ENCODE data around the gene MPP2. TPM values are rescaled to one million over a fixed set of nuclear protein-coding genes. Genes with fewer than 3 reads are reported as not detected.

Gene MPP2
- polyA plus RNA-seq, 1 of the 3 experiments (the other 2 are of a cell fraction) = 8.3 TPM

- no peak overlapping the region for H2AFZ ChIP-seq (ENCODE audit: low read depth)
- WGBS (ENCODE audit: low lambda C conversion rate) = 52% methylated on average over 4 of the region's 4 CpGs
- H3K79me2 ChIP-seq (ENCODE audit: insufficient read depth) = no peaks in the 10 kb centered on the region
- H3K4me3 ChIP-seq (ENCODE audit: low read depth in 2 of 2, low read length in 1 of 2) = no peak overlapping the region
- DNase-seq = no peak
- H3K9me3 ChIP-seq = no peaks in the 10 kb centered on the region
- no peak overlapping the region for H3K4me2 ChIP-seq
- H3K4me1 ChIP-seq (ENCODE audit: control insufficient read depth in 1 of 2, insufficient read depth in 2 of 2, low read depth in 1 of 2, low read length in 1 of 2) = no peaks in the 10 kb centered on the region; a peak in 1 of 4 replicates
- H3K9me2 ChIP-seq = no peaks in the 10 kb centered on the region
- H3K9ac ChIP-seq = no peak overlapping the region
- no peaks in the 10 kb centered on the region for H3K36me3 ChIP-seq (replicated peaks in 1 of 2; ENCODE audit: control insufficient read depth in 1 of 2, insufficient read depth in 2 of 2, low read length in 1 of 2)
- POLR2A ChIA-PET = no interaction called here
- no peaks in the 10 kb centered on the region for H3F3A ChIP-seq (replicated peaks; ENCODE audit: insufficient read depth)
- no peaks in the 10 kb centered on the region; the same call in 1 of the 2 replicates for H3K27me3 ChIP-seq (ENCODE audit: insufficient read depth)
- no peaks in the 10 kb centered on the region for H4K20me1 ChIP-seq (ENCODE audit: insufficient read depth)
- no peak overlapping the region for H3K27ac ChIP-seq (ENCODE audit: low read depth in 2 of 2, low read length in 1 of 2)
- TF ChIP-seq EZH2phosphoT487 (IDR thresholded peaks at IDR 0.05; ENCODE audit: borderline replicate concordance, low read depth) (no peak), FOXJ3 (CRISPR knock-in tag; IDR thresholded peaks at IDR 0.05) (no peak), RXRA (IDR thresholded peaks at IDR 0.05; ENCODE audit: borderline replicate concordance, low read depth) (no peak), RAD21 (IDR thresholded peaks at IDR 0.05; ENCODE audit: low read length) (no peak), USF2 (IDR thresholded peaks at IDR 0.05; ENCODE audit: borderline replicate concordance, low read depth, low read length) (no peak), RFX5 (IDR thresholded peaks at IDR 0.05; ENCODE audit: low read length) (no peak), REST (IDR thresholded peaks at IDR 0.05; ENCODE audit: low read depth, low read length) (no peak), MAX (IDR thresholded peaks at IDR 0.05; ENCODE audit: low read depth) (no peak), PBX3 (IDR thresholded peaks at IDR 0.05) (no peak)
- CTCF ChIA-PET = interaction anchor here (0.9 to 12.5 kb wide), 4 partner anchors 15 to 79 kb away, joined by 3 to 106 read pairs (median 6); partner anchors contain the start of gene CD300LG
Measured at GRCh38 chr17:43864161-43864984, 43.0 kb downstream of the MPP2 start.

Data from SK-N-SH (cell line).